Stimulated activated CD4-positive, alpha-beta T cell treated with anti-CD3 and anti-CD28 coated beads, Interleukin-1b, Interleukin-23, amount 100 ng/mL, for 24 hours (primary cell): ENCODE data around the gene ZBTB43.

Experiments used
- DNase-seq, 4 experiments: peaks; one replicate each; pipeline ENCODE4 v3.0.0-alpha.2; 2020; ENCODE audit warnings: low read depth in 4 of 4, low spot score in 1 of 4

The ZBTB43 gene

GRCh38 chr9:126856326-126856877 is 51.6 kb downstream of the ZBTB43 start:
- DNase-seq: no peak

GRCh38 chr9:126857261-126857960 is 52.6 kb downstream of the ZBTB43 start:
- no peak for DNase-seq

GRCh38 chr9:126859111-126859510 is 54.3 kb downstream of the ZBTB43 start:
- no peak for DNase-seq

- DNase-seq: peak; percentile 54 to 60 (median 57)
These were observed 55.4 kb downstream of the ZBTB43 start, which contains the start of gene ZBTB34 for GRCh38 chr9:126860077-126860756. Gene ZBTB34, plus strand, starts transcription at chr9:126860639. Its CDS starts 18,761 bp downstream, at chr9:126879400.

- DNase-seq: peak in 1 of 4 experiments; percentile 2
These were observed 56.1 kb downstream of the ZBTB43 start for GRCh38 chr9:126860757-126861466.

- no peak for DNase-seq
These were observed 56.9 kb downstream of the ZBTB43 start for GRCh38 chr9:126861707-126862103.

GRCh38 chr9:126862104-126862761 is 57.4 kb downstream of the ZBTB43 start:
- no peak for DNase-seq

- DNase-seq: no peak
These were observed 59.9 kb downstream of the ZBTB43 start for GRCh38 chr9:126864771-126865170.

GRCh38 chr9:126869368-126869767 is 64.5 kb downstream of the ZBTB43 start:
- DNase-seq: no peak

- no peak for DNase-seq
These were observed 67.7 kb downstream of the ZBTB43 start for GRCh38 chr9:126872516-126872915.

GRCh38 chr9:126874546-126875314 is 69.9 kb downstream of the ZBTB43 start:
- no peak for DNase-seq

- no peak for DNase-seq
These were observed 71.1 kb downstream of the ZBTB43 start for GRCh38 chr9:126875756-126876510.

- DNase-seq: no peak
These were observed 71.7 kb downstream of the ZBTB43 start for GRCh38 chr9:126876531-126876930.

- DNase-seq: no peak
These were observed 72.6 kb downstream of the ZBTB43 start for GRCh38 chr9:126877418-126877817.

GRCh38 chr9:126879288-126879687 is 74.4 kb downstream of the ZBTB43 start:
- no peak for DNase-seq

- no peak for DNase-seq
These were observed 75.5 kb downstream of the ZBTB43 start for GRCh38 chr9:126880226-126880946.

GRCh38 chr9:126880947-126881332 is 76.1 kb downstream of the ZBTB43 start:
- DNase-seq: no peak

- DNase-seq: no peak
These were observed 77.9 kb downstream of the ZBTB43 start for GRCh38 chr9:126882746-126883145.

- DNase-seq: no peak
These were observed 78.8 kb downstream of the ZBTB43 start for GRCh38 chr9:126883636-126884035.
